ENCODE measurements around the gene KCNQ1. TPM values are rescaled to one million over a fixed set of nuclear protein-coding genes. Genes with fewer than 3 reads are reported as not detected.

Gene KCNQ1
- total RNA-seq, 2 donors from 2014 or later = 51.4 to 55.8 TPM

- H3K27ac ChIP-seq = no peak overlapping the region
- H3K4me1 ChIP-seq = peaks cover 9% of the 10 kb centered on the region
- intact Hi-C loops (cut with DNase I) = no loop called here
- no peak for DNase-seq
- no peaks in the 10 kb centered on the region for H3K9me3 ChIP-seq
- H3K9ac ChIP-seq (ENCODE audit: low read depth in 2 of 2, low read length in 2 of 2) = no peak overlapping the region
- H3K36me3 ChIP-seq = no peaks in the 10 kb centered on the region
- no peak overlapping the region for H3K4me3 ChIP-seq
- no peaks in the 10 kb centered on the region for H3K27me3 ChIP-seq
- no peak for TF ChIP-seq CTCF (IDR thresholded peaks at IDR 0.05)
Observed at GRCh38 chr11:2570841-2571597, 126.2 kb downstream of the KCNQ1 start.

GRCh38 chr11:2571598-2572281 lies 126.9 kb downstream of the KCNQ1 start:
- DNase-seq = no peak
- TF ChIP-seq CTCF (IDR thresholded peaks at IDR 0.05) = no peak
- H3K9me3 ChIP-seq = no peaks in the 10 kb centered on the region
- H3K27me3 ChIP-seq = no peaks in the 10 kb centered on the region
- no peak overlapping the region for H3K27ac ChIP-seq
- no peaks in the 10 kb centered on the region for H3K36me3 ChIP-seq
- H3K4me1 ChIP-seq = peaks cover 9% of the 10 kb centered on the region
- intact Hi-C loops (cut with DNase I) = no loop called here
- no peak overlapping the region for H3K4me3 ChIP-seq
- H3K9ac ChIP-seq (ENCODE audit: low read depth in 2 of 2, low read length in 2 of 2) = no peak overlapping the region

GRCh38 chr11:2572491-2573239 lies 127.9 kb downstream of the KCNQ1 start:
- TF ChIP-seq CTCF (IDR thresholded peaks at IDR 0.05) = no peak
- Histone ChIP-seq H3K27me3 (no peaks in the 10 kb centered on the region), H3K27ac (no peak overlapping the region), H3K4me1 (peaks cover 9% of the 10 kb centered on the region), H3K4me3 (no peak overlapping the region), H3K9me3 (no peaks in the 10 kb centered on the region), H3K36me3 (no peaks in the 10 kb centered on the region), H3K9ac (ENCODE audit: low read depth in 2 of 2, low read length in 2 of 2) (no peak overlapping the region)
- intact Hi-C loops (cut with DNase I) = no loop called here
- no peak for DNase-seq

- H3K36me3 ChIP-seq = no peaks in the 10 kb centered on the region
- intact Hi-C loops (cut with DNase I) = no loop called here
- DNase-seq = no peak
- H3K4me3 ChIP-seq = no peak overlapping the region
- H3K9me3 ChIP-seq = no peaks in the 10 kb centered on the region
- H3K27me3 ChIP-seq = no peaks in the 10 kb centered on the region
- no peak overlapping the region for H3K27ac ChIP-seq
- no peak overlapping the region for H3K9ac ChIP-seq (ENCODE audit: low read depth in 2 of 2, low read length in 2 of 2)
- TF ChIP-seq CTCF (IDR thresholded peaks at IDR 0.05) = no peak
- peaks cover 9% of the 10 kb centered on the region for H3K4me1 ChIP-seq
Observed at GRCh38 chr11:2573240-2574042, 128.6 kb downstream of the KCNQ1 start.

- no peak for TF ChIP-seq CTCF (IDR thresholded peaks at IDR 0.05)
- Histone ChIP-seq H3K9ac (ENCODE audit: low read depth in 2 of 2, low read length in 2 of 2) (no peak overlapping the region), H3K27me3 (no peaks in the 10 kb centered on the region), H3K36me3 (no peaks in the 10 kb centered on the region), H3K4me3 (no peak overlapping the region), H3K9me3 (no peaks in the 10 kb centered on the region), H3K4me1 (peaks cover 9% of the 10 kb centered on the region), H3K27ac (no peak overlapping the region)
- DNase-seq = no peak
- intact Hi-C loops (cut with DNase I) = no loop called here
Observed at GRCh38 chr11:2574043-2574552, 129.3 kb downstream of the KCNQ1 start.
